GM21825 (cell line): ENCODE results near the gene ITPR2.

Experiments used
- ATAC-seq: cut with Tn5 transposase; IDR thresholded peaks from one replicate; pipeline ENCODE4 v1.9.1; 2021; ENCODE audit warnings: mild to moderate bottlenecking, moderate library complexity; ENCODE audit not compliant: unreplicated experiment

Gene ITPR2

GRCh38 chr12:26825459-26826016, 7.5 kb downstream of the ITPR2 start:
- no peak for ATAC-seq

GRCh38 chr12:26823390-26823789, 9.6 kb downstream of the ITPR2 start:
- no peak for ATAC-seq

GRCh38 chr12:26822026-26822425, 11.0 kb downstream of the ITPR2 start:
- ATAC-seq: no peak

DNA sequence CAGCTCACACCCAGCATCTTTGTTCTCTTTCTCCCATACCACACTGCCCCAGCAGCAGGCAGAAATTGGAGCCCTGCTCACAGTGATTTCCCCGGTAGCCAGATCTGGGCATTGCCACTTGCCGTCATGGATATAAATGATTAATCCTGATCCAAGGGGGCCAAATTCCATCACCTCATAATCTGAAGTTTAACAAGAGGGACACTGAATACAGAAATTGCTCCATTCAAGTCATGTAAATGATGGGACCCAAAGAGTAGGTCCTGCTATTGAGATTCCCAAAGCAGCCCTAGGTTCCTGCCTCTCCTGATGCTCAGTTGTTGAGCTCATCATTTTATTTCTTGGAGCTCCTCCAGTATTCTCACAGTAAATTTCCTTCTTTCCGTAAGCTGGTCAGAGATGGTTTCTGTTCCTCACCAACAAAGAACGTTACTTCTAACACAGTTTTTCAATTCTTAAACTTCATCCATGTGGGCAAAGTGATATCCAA, 11.7 kb downstream of the ITPR2 start:
- ATAC-seq: no peak

DNA sequence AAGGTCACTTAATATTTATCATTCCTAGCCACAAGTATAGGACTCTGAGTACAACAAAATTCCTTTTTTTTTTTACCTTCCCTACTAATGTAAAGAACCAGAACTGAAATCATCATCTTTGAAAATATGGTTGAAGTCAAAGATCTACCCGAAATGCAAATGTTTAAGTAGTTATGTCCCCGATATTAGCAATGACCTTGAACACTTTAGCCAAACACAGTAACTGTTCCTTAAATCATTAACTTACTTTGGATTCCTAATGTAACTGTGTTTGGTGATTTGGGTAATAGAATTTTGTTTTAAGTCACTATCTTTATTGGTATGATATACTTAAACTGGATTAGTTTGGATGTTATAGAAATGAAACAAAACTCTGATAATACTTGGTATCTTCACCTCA, 14.4 kb downstream of the ITPR2 start:
- no peak for ATAC-seq

DNA sequence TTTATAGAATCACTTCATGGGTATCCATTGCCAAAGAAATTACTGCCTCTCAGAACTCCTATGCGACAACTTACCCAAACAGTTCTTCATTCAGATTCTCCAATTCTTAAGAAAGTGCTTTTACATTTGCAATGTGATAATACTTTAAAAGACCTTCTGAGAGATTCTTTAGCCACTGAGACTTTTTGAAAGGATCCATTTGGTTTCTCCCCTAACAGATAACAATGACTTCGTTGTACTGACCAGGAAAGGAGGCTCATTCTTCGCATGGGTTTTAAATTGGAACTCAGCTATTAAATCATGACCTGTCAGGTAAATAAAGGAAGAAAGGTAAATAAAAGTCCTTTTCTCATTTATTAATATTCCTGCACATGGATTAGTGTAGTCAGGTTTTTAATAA, 14.8 kb downstream of the ITPR2 start:
- no peak for ATAC-seq

DNA sequence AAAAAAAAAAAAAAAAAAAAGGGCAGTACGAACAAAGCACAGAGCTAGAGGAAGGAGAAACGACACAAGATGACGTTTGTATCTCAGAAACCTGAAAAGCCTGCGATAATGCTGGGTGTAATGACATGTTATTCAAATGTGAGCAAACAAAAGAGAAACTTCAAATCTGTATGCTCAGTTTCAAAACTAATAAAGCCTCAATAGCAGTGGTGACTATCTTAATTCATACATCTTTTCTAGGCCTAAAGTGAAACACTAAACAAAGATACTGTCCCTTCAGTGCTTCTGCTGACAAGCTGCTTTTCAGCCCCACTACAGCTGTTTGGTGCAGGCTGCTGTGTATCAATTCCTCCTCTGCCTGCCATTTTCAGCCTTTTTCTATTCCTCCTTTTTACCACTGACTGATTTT, 15.8 kb downstream of the ITPR2 start:
- ATAC-seq: peak; percentile 83

DNA sequence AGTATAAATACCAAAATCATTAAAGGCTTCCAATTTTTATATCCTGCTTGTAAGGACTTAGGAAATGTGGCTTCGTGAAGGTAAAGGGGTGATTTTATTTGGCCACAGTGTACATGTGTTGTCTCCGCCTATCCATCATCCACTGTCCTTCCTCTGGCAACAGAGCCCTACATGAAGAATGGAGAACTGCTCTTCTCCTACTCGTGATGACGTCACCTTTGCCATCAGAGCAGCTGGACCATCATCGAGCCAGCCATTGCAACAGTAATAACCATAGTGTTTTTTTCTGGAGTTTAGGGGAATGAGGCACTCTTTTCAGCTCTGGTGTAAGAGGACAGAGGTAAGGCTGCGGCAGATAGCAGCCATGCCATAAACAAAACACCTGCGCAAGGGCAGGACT, 19.2 kb downstream of the ITPR2 start:
- no peak for ATAC-seq

- no peak for ATAC-seq
Observed at GRCh38 chr12:26810330-26810729, 22.7 kb downstream of the ITPR2 start.

- ATAC-seq: no peak
Observed at GRCh38 chr12:26809611-26810285, 23.2 kb downstream of the ITPR2 start.

GRCh38 chr12:26808766-26809476, 24.1 kb downstream of the ITPR2 start:
- no peak for ATAC-seq

DNA sequence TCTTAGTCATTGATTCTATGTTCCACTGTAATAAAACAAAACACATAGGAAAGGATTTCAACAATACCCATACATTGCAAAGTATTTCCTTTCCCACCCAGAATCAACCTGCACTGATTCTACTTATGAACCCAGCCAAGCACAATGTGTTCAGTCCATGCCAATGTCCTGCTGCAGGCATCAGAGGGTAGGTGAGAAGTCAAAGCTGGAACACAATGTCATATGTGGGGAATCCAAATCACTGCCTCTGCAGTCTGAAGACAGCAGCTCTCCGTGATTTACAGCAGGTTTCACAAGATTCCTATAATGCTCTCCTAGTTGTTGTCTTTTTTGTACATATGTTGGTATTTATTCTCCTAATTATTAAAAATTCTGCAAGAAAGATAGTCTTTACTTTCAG, 25.7 kb downstream of the ITPR2 start:
- ATAC-seq: no peak

GRCh38 chr12:26806556-26806955, 26.4 kb downstream of the ITPR2 start:
- ATAC-seq: no peak

GRCh38 chr12:26805401-26805971, 27.5 kb downstream of the ITPR2 start:
- no peak for ATAC-seq

DNA sequence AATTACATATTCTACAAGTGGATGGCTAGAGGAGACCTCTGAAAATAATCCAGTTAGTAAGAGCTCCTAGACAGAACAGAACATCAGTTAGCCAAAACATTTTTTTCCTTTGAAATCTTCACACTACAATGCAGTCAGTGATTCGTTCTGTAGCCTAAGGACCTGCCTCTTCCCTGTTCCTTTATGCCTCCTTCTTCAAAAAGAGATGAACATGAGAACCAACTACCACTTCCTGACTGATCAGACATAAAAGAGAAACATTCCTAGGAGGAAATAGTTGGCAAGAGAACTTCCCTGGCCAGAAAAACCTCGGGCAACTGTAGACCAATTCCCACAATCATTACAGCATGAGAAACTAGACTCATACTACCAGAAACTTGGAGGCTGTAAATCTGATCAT, 29.4 kb downstream of the ITPR2 start:
- ATAC-seq: no peak

DNA sequence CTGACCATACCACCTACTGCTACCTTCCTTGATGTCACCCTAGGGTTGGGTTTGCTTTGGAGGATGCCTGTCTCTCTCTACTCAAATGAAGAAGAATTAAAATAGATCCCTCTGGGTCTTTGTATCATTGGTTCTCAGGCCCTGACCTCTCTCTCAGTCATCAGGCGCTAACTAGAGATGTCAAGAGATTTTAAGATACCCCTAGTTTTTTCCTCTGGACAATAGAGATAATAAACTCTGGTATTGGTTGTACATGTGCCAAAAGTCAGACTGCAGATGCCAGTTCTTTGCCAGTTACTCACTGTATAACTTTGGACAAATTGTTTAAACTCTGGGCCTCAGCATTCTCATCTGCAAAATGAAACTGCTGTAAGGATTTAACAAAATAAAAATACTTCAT, 31.5 kb downstream of the ITPR2 start:
- no peak for ATAC-seq

DNA sequence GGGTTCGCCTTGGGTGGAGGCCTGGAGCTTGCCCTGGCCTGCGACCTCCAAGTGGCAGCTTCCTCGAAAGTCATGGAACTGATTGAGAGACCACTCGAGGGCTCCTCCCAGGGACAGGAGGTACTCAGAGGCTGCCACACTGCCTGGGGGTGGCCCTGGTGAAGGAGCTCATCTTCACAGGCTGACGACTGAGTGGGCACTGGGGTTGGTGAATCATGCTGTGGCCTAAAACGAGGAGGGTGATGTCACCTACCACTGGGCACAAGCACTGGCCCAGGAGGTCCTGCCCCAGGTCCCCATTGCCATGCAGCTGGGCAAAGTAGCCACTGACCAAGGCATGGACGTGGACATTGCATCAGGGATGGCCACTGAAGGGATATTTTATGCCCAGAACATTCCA, 32.1 kb downstream of the ITPR2 start:
- no peak for ATAC-seq

- no peak for ATAC-seq
Observed at GRCh38 chr12:26800347-26800746, 32.6 kb downstream of the ITPR2 start.

DNA sequence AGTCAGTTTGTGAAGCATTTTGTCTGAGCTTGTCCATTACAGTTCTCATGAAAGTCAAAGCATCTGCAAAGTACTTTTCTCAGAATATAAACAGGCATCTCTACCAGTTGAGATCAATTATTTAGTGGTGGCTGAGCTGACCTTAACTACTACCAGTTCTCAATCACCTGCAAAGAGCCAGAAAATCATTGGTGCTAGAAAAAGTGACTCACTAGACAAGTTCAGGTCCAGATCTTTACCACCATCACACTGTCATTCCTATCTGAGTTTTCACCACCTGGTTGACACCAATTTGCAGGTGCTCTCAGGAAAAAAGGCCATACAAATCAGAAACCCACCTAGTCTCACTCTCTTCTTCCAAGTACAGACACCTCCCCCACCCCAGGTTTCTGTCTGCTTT, 33.3 kb downstream of the ITPR2 start:
- no peak for ATAC-seq

DNA sequence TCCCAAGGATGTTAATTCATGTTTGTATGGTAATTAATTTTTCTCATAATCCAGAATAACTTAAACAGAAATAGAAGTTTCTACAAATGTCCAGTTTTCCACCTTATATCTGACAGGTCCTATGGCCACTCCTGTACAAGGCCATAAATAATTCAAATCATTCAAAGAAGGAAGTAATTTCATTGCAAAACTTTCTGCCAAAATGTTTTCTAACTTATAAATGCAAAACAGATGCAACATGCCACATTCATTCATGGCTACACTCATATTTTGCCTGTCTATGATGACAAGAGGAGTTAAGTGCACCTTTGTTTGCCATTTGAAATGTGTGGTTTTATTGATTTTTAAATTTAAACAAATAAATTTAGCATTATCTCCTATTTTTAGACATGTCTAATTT, 34.4 kb downstream of the ITPR2 start:
- no peak for ATAC-seq

DNA sequence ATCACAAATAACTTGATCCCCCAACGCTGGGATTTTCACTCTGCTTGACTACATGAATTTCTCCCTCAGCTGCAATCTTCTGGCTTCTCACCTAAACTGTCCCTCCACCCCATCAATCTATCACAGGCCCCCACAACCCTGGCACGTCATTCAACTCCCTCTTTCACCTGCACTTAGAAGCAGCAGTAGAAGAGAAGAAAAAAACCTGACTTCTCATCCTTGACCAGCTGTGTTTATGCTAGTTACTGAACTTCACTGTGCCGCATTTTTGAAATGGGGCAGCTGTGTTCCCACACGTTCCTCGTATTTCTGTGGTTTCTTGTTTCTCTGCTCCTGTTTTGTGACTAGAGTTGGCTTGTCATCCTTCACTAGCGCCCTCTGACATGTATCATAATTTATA, 35.0 kb downstream of the ITPR2 start:
- ATAC-seq: peak; percentile 42

GRCh38 chr12:26795910-26796309, 37.1 kb downstream of the ITPR2 start:
- ATAC-seq: no peak
